H1 (cell line): ENCODE data around the gene EEF2. TPM values are rescaled to one million over a fixed set of nuclear protein-coding genes. Genes with fewer than 3 reads are reported as not detected.
A peak's percentile ranks its signal among the peaks of the same experiment; 100 is the strongest.

Experiments
- E2F6 ChIP-seq: IDR thresholded peaks from 2 replicates; pipeline ENCODE4 v1.6.1; 2012; ENCODE audit warnings: inconsistent platforms
- KDM5A ChIP-seq: fragments of 200-600 bp; IDR thresholded peaks from 2 replicates; pipeline ENCODE4 v1.7.1; 2012; ENCODE audit warnings: mild to moderate bottlenecking, low read length, inconsistent platforms, mixed read lengths
- RBBP5 ChIP-seq: IDR thresholded peaks from 2 replicates; pipeline ENCODE4 v1.7.1; 2012; ENCODE audit warnings: low read depth, mild to moderate bottlenecking, inconsistent platforms, low read length, moderate library complexity, borderline replicate concordance
- SIN3A ChIP-seq, 2 experiments: IDR thresholded peaks in 1 of 2; conservative IDR thresholded peaks in 1 of 2; 2 replicates each; pipeline ENCODE4 v1.6.1; 2011 to 2012; ENCODE audit warnings: low read length in 2 of 2, improper control_type of control experiment in 1 of 2, low read depth in 1 of 2, mild to moderate bottlenecking in 1 of 2
- TEAD4 ChIP-seq: IDR thresholded peaks from 2 replicates; pipeline ENCODE4 v1.6.1; 2012; ENCODE audit warnings: low read depth, low read length, inconsistent platforms, mixed read lengths
- polyA plus RNA-seq, 7 experiments: library from polyadenylated mRNA; depleted of rRNA in 3 of 7; stranded (reverse) in 5 of 7; unstranded in 2 of 7; fragments of >200 nt in 5 of 7; fragments of 200-250 nt in 2 of 7; gene quantifications; 1 replicate in 5 of 7; 2 replicates in 1 of 7; 4 replicates in 1 of 7; pipeline versions ENCODE4 v1.2.1 to v1.2.3, GENCODE V29; 2011 to 2013; ENCODE audit warnings: missing spikeins in 2 of 7, mixed read lengths in 2 of 7
- total RNA-seq: library from RNA; stranded (reverse); fragmentation: NEBNext Ultra II Directional; extraction: Animal tissue kit (Norgen Biotek cat#: 25700); gene quantifications from 2 replicates; pipeline ENCODE4 v1.2.1, GENCODE V29; 2021
- TF ChIP-seq, protein P1 (sequence below): fragments of 300-600 bp; sonication (generic); IDR thresholded peaks from 2 replicates; pipeline ENCODE4 v1.7.1; 2012; ENCODE audit warnings: low read length, moderate library complexity, mild to moderate bottlenecking, inconsistent platforms; ENCODE audit not compliant: insufficient replicate concordance
- TF ChIP-seq, protein P2 (sequence below): IDR thresholded peaks from 2 replicates; pipeline ENCODE4 v1.6.1; 2011; ENCODE audit warnings: low read length, improper control_type of control experiment

Gene EEF2
- total and polyA plus RNA-seq, 2 of the 8 experiments (the other 6 are each of a cell fraction or from before 2014, with no cell fraction given), result 1,554 to 3,380 TPM

DNA sequence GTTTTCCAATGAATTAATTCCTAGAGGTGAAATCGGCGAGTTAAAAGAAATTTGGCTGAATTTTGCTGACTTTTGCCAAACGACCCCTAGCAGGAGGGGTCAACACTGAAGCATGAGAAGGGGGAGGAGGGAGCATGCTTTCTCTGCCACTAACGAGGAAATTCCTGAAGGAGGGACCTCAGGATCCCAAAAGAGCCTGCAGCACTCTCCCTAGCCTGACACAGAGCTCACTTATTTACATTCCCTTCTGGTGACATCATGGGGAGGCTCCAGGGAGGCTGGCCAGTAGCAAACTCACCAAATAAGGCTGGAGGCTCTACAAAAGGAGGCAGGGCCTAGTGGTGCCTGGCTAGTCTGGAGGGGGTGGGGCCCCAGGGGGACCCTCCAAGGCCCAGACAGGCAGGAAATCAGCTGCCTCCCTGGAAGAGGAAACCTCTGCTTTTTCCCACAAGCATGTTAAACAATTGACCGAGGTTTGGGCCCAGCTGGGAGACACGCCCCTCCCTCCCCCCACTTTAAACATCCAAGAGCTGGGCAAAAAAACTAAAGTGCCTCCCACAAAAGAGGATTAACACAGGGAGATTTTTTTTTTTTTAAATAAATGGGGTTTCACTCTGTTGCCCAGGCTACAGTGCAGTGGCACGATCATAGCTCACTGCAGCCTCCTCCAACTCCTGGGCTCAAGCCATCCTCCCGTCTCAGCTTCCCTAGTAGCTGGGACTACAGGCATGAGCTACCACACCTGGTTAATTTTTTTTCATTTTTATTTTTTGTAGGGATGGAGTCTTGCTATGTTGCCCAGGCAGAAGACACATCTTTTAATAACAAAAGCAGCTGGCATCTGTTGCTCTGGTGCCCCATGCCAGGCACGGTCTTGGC, 16.5 kb downstream of the EEF2 start (continued):
- TF ChIP-seq, protein P1, sequence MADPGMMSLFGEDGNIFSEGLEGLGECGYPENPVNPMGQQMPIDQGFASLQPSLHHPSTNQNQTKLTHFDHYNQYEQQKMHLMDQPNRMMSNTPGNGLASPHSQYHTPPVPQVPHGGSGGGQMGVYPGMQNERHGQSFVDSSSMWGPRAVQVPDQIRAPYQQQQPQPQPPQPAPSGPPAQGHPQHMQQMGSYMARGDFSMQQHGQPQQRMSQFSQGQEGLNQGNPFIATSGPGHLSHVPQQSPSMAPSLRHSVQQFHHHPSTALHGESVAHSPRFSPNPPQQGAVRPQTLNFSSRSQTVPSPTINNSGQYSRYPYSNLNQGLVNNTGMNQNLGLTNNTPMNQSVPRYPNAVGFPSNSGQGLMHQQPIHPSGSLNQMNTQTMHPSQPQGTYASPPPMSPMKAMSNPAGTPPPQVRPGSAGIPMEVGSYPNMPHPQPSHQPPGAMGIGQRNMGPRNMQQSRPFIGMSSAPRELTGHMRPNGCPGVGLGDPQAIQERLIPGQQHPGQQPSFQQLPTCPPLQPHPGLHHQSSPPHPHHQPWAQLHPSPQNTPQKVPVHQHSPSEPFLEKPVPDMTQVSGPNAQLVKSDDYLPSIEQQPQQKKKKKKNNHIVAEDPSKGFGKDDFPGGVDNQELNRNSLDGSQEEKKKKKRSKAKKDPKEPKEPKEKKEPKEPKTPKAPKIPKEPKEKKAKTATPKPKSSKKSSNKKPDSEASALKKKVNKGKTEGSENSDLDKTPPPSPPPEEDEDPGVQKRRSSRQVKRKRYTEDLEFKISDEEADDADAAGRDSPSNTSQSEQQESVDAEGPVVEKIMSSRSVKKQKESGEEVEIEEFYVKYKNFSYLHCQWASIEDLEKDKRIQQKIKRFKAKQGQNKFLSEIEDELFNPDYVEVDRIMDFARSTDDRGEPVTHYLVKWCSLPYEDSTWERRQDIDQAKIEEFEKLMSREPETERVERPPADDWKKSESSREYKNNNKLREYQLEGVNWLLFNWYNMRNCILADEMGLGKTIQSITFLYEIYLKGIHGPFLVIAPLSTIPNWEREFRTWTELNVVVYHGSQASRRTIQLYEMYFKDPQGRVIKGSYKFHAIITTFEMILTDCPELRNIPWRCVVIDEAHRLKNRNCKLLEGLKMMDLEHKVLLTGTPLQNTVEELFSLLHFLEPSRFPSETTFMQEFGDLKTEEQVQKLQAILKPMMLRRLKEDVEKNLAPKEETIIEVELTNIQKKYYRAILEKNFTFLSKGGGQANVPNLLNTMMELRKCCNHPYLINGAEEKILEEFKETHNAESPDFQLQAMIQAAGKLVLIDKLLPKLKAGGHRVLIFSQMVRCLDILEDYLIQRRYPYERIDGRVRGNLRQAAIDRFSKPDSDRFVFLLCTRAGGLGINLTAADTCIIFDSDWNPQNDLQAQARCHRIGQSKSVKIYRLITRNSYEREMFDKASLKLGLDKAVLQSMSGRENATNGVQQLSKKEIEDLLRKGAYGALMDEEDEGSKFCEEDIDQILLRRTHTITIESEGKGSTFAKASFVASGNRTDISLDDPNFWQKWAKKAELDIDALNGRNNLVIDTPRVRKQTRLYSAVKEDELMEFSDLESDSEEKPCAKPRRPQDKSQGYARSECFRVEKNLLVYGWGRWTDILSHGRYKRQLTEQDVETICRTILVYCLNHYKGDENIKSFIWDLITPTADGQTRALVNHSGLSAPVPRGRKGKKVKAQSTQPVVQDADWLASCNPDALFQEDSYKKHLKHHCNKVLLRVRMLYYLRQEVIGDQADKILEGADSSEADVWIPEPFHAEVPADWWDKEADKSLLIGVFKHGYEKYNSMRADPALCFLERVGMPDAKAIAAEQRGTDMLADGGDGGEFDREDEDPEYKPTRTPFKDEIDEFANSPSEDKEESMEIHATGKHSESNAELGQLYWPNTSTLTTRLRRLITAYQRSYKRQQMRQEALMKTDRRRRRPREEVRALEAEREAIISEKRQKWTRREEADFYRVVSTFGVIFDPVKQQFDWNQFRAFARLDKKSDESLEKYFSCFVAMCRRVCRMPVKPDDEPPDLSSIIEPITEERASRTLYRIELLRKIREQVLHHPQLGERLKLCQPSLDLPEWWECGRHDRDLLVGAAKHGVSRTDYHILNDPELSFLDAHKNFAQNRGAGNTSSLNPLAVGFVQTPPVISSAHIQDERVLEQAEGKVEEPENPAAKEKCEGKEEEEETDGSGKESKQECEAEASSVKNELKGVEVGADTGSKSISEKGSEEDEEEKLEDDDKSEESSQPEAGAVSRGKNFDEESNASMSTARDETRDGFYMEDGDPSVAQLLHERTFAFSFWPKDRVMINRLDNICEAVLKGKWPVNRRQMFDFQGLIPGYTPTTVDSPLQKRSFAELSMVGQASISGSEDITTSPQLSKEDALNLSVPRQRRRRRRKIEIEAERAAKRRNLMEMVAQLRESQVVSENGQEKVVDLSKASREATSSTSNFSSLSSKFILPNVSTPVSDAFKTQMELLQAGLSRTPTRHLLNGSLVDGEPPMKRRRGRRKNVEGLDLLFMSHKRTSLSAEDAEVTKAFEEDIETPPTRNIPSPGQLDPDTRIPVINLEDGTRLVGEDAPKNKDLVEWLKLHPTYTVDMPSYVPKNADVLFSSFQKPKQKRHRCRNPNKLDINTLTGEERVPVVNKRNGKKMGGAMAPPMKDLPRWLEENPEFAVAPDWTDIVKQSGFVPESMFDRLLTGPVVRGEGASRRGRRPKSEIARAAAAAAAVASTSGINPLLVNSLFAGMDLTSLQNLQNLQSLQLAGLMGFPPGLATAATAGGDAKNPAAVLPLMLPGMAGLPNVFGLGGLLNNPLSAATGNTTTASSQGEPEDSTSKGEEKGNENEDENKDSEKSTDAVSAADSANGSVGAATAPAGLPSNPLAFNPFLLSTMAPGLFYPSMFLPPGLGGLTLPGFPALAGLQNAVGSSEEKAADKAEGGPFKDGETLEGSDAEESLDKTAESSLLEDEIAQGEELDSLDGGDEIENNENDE, result no peak
- TF ChIP-seq E2F6 (no peak; the same call in 1 of the 2 replicates), SIN3A (conservative IDR thresholded peaks at IDR 0.05 in 1 of 2, IDR thresholded peaks at IDR 0.05 in 1 of 2; ENCODE audit: low read depth in 1 of 2, low read length in 2 of 2) (peak in 1 of 2 experiments; percentile 89; a peak in 3 of 4 replicates), KDM5A (no peak), TEAD4 (peak; percentile 83), RBBP5 (no peak)
- TF ChIP-seq, protein P2, sequence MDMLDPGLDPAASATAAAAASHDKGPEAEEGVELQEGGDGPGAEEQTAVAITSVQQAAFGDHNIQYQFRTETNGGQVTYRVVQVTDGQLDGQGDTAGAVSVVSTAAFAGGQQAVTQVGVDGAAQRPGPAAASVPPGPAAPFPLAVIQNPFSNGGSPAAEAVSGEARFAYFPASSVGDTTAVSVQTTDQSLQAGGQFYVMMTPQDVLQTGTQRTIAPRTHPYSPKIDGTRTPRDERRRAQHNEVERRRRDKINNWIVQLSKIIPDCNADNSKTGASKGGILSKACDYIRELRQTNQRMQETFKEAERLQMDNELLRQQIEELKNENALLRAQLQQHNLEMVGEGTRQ, result 0 out of 2 replicates have a peak, but pooled peaks have one; percentile 9
